ENCODE measurements around the gene SVEP1.
A peak's percentile ranks its signal among the peaks of the same experiment; 100 is the strongest.

Gene SVEP1

GRCh38 chr9:110599468-110599867, 19.9 kb upstream of the SVEP1 start:
- no peak for DNase-seq (ENCODE audit: low read depth)
- no peak overlapping the region for H3K4me3 ChIP-seq (ENCODE audit: low read length)
- TF ChIP-seq, protein P1, sequence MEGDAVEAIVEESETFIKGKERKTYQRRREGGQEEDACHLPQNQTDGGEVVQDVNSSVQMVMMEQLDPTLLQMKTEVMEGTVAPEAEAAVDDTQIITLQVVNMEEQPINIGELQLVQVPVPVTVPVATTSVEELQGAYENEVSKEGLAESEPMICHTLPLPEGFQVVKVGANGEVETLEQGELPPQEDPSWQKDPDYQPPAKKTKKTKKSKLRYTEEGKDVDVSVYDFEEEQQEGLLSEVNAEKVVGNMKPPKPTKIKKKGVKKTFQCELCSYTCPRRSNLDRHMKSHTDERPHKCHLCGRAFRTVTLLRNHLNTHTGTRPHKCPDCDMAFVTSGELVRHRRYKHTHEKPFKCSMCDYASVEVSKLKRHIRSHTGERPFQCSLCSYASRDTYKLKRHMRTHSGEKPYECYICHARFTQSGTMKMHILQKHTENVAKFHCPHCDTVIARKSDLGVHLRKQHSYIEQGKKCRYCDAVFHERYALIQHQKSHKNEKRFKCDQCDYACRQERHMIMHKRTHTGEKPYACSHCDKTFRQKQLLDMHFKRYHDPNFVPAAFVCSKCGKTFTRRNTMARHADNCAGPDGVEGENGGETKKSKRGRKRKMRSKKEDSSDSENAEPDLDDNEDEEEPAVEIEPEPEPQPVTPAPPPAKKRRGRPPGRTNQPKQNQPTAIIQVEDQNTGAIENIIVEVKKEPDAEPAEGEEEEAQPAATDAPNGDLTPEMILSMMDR (IDR thresholded peaks at IDR 0.05; ENCODE audit: insufficient read depth, low read depth, low read length, missing control alignments): no peak

GRCh38 chr9:110592044-110592830, 12.7 kb upstream of the SVEP1 start:
- no peak for DNase-seq (ENCODE audit: low read depth)
- H3K4me3 ChIP-seq (ENCODE audit: low read length): no peak overlapping the region
- TF ChIP-seq, protein P1 (IDR thresholded peaks at IDR 0.05; ENCODE audit: insufficient read depth, low read depth, low read length, missing control alignments): no peak

GRCh38 chr9:110591526-110591925, 12.0 kb upstream of the SVEP1 start:
- H3K4me3 ChIP-seq (ENCODE audit: low read length): no peak overlapping the region
- peak; percentile 65 for DNase-seq (ENCODE audit: low read depth)
- TF ChIP-seq, protein P1 (IDR thresholded peaks at IDR 0.05; ENCODE audit: insufficient read depth, low read depth, low read length, missing control alignments): no peak

- TF ChIP-seq, protein P1 (IDR thresholded peaks at IDR 0.05; ENCODE audit: insufficient read depth, low read depth, low read length, missing control alignments): no peak
- no peak overlapping the region for H3K4me3 ChIP-seq (ENCODE audit: low read length)
- no peak for DNase-seq (ENCODE audit: low read depth)
Observed at GRCh38 chr9:110590816-110591215, 11.3 kb upstream of the SVEP1 start.

DNA sequence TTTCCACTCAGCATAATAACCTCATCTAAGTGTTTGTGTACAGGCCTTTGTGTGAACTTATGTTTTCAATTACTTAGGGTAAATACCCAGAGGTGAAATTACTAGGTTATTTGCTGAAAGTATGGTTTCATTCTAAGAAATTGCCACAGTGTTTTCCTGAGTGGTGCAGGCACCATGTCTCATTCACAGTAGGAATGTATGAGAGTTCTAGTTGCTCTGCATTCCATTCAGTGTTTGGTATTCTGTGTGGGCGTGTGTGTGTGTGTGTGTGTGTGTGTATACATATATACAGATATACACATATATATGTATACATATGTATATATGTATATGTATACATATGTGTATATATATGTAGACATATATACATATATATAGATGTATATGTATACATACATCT, 8.8 kb upstream of the SVEP1 start:
- H3K4me3 ChIP-seq (ENCODE audit: low read length): no peak overlapping the region
- peak; percentile 46 for DNase-seq (ENCODE audit: low read depth)
- TF ChIP-seq, protein P1 (IDR thresholded peaks at IDR 0.05; ENCODE audit: insufficient read depth, low read depth, low read length, missing control alignments): no peak

DNA sequence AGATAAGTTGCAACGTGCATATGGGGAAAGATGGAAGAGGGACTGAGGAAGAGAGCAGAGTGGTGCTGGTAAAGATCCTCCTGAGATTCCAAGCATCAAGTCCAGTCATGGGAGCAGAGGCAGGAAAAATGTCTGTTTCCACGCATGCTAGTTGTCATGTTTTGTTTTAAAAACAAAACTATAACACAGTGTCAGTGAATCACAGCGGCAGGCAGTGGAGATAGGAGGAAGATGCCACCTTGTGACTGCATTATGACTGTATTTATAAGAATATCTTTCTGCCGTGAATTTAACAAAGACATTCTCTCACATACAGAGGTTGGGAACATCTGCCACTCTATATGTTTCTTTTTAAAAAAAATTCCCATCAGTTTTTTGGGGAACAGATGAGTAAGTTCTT, 3.7 kb upstream of the SVEP1 start:
- peak; percentile 46 for DNase-seq (ENCODE audit: low read depth)
- no peak overlapping the region for H3K4me3 ChIP-seq (ENCODE audit: low read length)
- TF ChIP-seq, protein P1 (IDR thresholded peaks at IDR 0.05; ENCODE audit: insufficient read depth, low read depth, low read length, missing control alignments): peak; percentile 10

GRCh38 chr9:110582156-110582555, 2.6 kb upstream of the SVEP1 start:
- DNase-seq (ENCODE audit: low read depth): no peak
- no peak overlapping the region for H3K4me3 ChIP-seq (ENCODE audit: low read length)
- TF ChIP-seq, protein P1 (IDR thresholded peaks at IDR 0.05; ENCODE audit: insufficient read depth, low read depth, low read length, missing control alignments): no peak
